ENCODE data around the gene RNF31.

Gene RNF31

GRCh38 chr14:24165785-24166184 lies 18.5 kb downstream of the RNF31 start:
- TF ChIP-seq, protein P1, sequence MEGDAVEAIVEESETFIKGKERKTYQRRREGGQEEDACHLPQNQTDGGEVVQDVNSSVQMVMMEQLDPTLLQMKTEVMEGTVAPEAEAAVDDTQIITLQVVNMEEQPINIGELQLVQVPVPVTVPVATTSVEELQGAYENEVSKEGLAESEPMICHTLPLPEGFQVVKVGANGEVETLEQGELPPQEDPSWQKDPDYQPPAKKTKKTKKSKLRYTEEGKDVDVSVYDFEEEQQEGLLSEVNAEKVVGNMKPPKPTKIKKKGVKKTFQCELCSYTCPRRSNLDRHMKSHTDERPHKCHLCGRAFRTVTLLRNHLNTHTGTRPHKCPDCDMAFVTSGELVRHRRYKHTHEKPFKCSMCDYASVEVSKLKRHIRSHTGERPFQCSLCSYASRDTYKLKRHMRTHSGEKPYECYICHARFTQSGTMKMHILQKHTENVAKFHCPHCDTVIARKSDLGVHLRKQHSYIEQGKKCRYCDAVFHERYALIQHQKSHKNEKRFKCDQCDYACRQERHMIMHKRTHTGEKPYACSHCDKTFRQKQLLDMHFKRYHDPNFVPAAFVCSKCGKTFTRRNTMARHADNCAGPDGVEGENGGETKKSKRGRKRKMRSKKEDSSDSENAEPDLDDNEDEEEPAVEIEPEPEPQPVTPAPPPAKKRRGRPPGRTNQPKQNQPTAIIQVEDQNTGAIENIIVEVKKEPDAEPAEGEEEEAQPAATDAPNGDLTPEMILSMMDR (IDR thresholded peaks at IDR 0.05; ENCODE audit: low read depth, low read length, missing control alignments): no peak
- in situ Hi-C loops (cut with HindIII; ENCODE audit: low sequenced_read_pairs): no loop called here
- no peak for DNase-seq (ENCODE audit: low read depth)
- H3K4me3 ChIP-seq (ENCODE audit: low read depth, low read length): no peak overlapping the region

DNA sequence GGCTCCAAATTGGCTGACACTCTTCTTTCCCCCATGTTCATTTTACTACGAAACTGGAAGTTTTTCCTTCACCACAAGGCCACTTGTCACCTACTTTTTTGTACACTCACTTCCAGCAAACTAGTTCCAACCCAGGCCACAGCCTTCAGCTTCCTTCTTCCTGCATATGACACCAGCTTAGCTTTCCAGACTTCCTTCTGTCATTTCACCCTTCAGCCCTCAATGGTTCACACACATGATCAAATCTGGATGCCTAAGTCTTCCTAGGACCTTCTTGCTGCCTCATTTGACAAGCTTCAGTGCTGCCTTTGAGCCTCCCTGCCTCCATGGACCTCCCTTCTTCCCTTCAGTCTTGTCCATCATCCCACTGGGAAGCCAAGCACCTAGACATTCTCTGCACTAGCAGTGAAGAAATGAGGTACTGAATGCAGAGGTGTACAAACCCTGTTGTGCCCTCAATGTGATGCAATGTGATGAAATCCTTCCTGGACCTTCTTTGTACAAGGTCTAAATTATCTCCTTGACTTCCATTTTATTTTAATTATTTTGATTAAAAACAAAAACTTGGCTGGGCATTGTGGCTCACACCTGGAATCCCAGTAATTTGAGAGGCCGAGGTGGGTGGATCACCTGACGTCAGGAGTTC lies 20.3 kb downstream of the RNF31 start:
- H3K4me3 ChIP-seq (ENCODE audit: low read depth, low read length): no peak overlapping the region
- TF ChIP-seq, protein P1 (IDR thresholded peaks at IDR 0.05; ENCODE audit: low read depth, low read length, missing control alignments): no peak
- DNase-seq (ENCODE audit: low read depth): no peak
- in situ Hi-C loops (cut with HindIII; ENCODE audit: low sequenced_read_pairs): no loop called here

GRCh38 chr14:24171422-24172260 lies 24.3 kb downstream of the RNF31 start, which contains the start of gene REC8:
Gene REC8 (plus strand): TSS chr14:24172080. CDS start chr14:24172553, 473 bp downstream.
- TF ChIP-seq, protein P1 (IDR thresholded peaks at IDR 0.05; ENCODE audit: low read depth, low read length, missing control alignments): no peak
- H3K4me3 ChIP-seq (ENCODE audit: low read depth, low read length): peak within 1 kb of the TSS; percentile 51
- in situ Hi-C loops (cut with HindIII; ENCODE audit: low sequenced_read_pairs): no loop called here
- peak; percentile 89 for DNase-seq (ENCODE audit: low read depth)

GRCh38 chr14:24172261-24172860 lies 25.1 kb downstream of the RNF31 start:
- in situ Hi-C loops (cut with HindIII; ENCODE audit: low sequenced_read_pairs): no loop called here
- H3K4me3 ChIP-seq (ENCODE audit: low read depth, low read length): peak overlapping the region; percentile 51
- TF ChIP-seq, protein P1 (IDR thresholded peaks at IDR 0.05; ENCODE audit: low read depth, low read length, missing control alignments): no peak
- DNase-seq (ENCODE audit: low read depth): no peak

DNA sequence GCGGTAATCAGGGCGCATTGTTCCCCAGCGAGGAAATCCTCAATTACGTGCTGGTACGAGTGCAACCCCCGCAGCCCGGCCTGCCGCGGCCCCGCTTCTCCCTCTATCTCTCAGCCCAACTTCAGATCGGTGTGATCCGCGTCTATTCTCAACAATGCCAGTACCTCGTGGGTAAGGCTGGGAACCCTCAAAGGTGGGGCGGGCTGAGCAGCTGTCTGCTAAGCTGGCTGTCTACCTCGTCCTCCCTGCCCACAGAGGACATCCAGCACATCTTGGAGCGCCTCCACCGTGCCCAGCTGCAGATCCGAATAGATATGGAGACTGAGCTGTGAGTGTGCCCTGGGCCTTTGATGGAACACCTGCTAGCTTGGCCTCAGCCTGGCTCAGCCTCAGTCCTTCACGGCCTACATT lies 25.6 kb downstream of the RNF31 start:
- H3K4me3 ChIP-seq (ENCODE audit: low read depth, low read length): peak overlapping the region; percentile 51
- TF ChIP-seq, protein P1 (IDR thresholded peaks at IDR 0.05; ENCODE audit: low read depth, low read length, missing control alignments): no peak
- in situ Hi-C loops (cut with HindIII; ENCODE audit: low sequenced_read_pairs): no loop called here
- DNase-seq (ENCODE audit: low read depth): no peak

GRCh38 chr14:24176599-24176998 lies 29.3 kb downstream of the RNF31 start:
- DNase-seq (ENCODE audit: low read depth): no peak
- TF ChIP-seq, protein P1 (IDR thresholded peaks at IDR 0.05; ENCODE audit: low read depth, low read length, missing control alignments): no peak

More at GRCh38 chr14:24176599-24176998, 29.3 kb downstream of the RNF31 start:
- H3K4me3 ChIP-seq (ENCODE audit: low read depth, low read length): no peak overlapping the region
- in situ Hi-C loops (cut with HindIII; ENCODE audit: low sequenced_read_pairs): no loop called here
